Measurements from ENCODE around the gene INPPL1.
"Not testable (repeated sequence)": the region's sequence is repeated elsewhere in the genome, so short reads cannot be mapped to it uniquely, and the experiment has no call there.

The INPPL1 gene

GRCh38 chr11:72224564-72225410 is at the start of gene INPPL1:
INPPL1 (plus strand) TSS chr11:72224767; CDS start chr11:72224985, 218 bp downstream.
- peak; percentile 70 for DNase-seq

- DNase-seq: no peak
These were observed 46.9 kb upstream of the INPPL1 start for GRCh38 chr11:72177656-72178055.

GRCh38 chr11:72179049-72179803 is 45.3 kb upstream of the INPPL1 start:
- no peak for DNase-seq

DNA sequence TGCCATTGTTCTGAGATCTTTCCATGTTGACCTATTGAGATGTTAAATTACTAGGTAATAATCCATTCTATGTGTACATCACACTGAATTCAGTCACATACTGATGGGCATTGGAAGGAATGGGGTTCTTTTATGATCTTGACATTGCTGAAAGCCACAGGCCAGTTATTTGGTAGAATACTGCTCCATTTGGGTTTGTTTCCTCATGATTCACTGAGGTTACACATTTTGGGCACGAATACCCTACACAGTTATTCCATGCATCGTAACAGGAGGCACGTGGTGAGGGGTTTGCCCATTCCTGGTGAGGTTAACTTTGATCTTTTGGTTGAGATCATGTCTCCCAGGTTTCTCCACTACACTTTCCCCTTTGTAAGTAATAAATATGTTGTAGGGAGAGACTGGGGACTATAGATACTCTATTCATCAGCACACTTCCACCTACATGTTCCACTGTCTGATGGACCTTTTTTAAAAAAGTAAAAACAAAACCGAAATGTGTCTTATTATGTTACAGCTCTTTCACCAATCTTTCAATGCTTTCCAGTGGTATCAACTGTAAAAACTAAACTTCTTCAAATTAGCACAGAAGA is 44.7 kb upstream of the INPPL1 start:
- DNase-seq: no peak

- not testable (repeated sequence) for DNase-seq
These were observed 43.5 kb upstream of the INPPL1 start for GRCh38 chr11:72180892-72181552.

- not testable (repeated sequence) for DNase-seq
These were observed 43.0 kb upstream of the INPPL1 start for GRCh38 chr11:72181553-72181958.

- DNase-seq: no peak
These were observed 36.3 kb upstream of the INPPL1 start for GRCh38 chr11:72188267-72188666.

GRCh38 chr11:72189455-72190250 is 34.9 kb upstream of the INPPL1 start:
- DNase-seq: peak; percentile 49

DNA sequence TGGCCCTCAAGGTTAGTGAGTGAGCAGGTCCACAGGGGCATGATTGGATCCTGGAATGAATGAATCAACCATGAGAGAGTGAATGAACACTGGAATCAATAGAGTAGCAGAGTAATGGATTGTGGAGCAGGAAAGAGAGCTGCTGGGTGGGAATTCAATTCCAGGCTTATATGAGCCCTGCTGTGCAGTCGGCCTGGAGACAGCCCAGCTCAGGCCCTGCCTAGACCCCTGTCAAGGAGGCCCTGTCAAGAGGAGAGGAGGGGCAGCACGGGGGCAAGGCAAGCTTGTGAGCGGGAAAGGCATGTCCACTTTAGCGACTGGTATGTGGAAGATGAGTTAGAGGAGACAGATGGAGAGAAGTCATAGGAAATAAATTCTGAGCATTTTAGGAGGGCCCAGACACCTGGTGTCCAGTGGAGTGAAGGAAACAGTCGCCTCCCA is 33.9 kb upstream of the INPPL1 start:
- no peak for DNase-seq

- no peak for DNase-seq
These were observed 32.6 kb upstream of the INPPL1 start, which contains the start of gene FOLR1 for GRCh38 chr11:72191961-72192381. FOLR1 (plus strand) TSS chr11:72192140; CDS start chr11:72192174, 34 bp downstream.

GRCh38 chr11:72195518-72196270 is 28.9 kb upstream of the INPPL1 start:
- DNase-seq: no peak

DNA sequence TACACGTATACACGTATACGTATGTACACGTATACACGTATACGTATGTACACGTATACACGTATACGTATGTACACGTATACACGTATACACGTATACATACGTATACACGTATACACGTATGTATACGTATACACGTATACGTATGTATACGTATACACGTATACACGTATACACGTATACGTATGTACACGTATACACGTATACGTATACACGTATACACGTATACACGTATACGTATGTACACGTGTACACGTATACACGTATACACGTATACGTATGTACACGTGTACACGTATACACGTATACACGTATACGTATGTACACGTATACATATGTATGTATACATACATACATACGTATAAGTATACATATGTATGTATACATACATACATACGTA is 23.1 kb upstream of the INPPL1 start:
- not testable (repeated sequence) for DNase-seq

DNA sequence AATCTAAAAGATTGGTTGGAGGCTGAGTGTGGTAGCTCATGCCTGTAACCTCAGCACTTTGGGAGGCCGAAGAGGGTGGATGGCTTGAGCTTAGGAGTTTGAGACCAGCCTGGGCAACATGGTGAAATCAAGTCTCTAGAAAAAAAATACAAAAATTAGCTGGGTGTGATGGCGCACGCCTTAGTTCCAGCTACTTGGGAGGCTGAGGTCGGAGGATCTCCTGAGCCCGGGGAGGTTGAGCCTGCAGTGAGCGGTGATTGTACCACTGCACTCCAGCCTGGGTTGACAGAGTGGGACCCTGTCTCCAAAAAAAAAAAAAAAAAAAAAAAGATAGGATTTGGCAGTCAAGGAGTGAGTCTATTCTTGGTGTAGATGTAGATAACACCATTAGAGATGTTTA is 22.0 kb upstream of the INPPL1 start:
- no peak for DNase-seq

DNA sequence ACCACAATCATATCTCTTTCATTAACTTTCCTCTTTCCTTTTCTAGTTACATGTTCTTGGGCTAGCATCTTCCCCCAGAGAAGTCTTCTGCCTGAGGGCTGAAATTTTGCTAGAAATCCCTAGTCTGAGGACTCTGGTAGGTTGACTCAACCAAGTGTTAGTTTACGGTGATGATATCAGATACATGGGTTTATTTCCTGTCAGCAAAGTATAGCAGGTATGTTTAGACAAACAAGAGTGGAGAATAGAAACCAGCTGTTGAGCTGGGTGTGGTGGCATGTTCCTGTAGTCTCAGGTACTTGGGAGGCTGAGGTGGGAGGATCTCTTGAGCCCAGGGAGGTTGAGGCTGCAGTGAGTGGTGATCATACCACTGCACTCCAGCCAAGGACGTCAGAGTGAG is 21.4 kb upstream of the INPPL1 start:
- no peak for DNase-seq

GRCh38 chr11:72204886-72205285 is 19.7 kb upstream of the INPPL1 start:
- DNase-seq: no peak

- not testable (repeated sequence) for DNase-seq
These were observed 17.8 kb upstream of the INPPL1 start for GRCh38 chr11:72206794-72207193.

- no peak for DNase-seq
These were observed 16.3 kb upstream of the INPPL1 start for GRCh38 chr11:72208281-72208680.

- no peak for DNase-seq
These were observed 15.5 kb upstream of the INPPL1 start for GRCh38 chr11:72209101-72209500.

DNA sequence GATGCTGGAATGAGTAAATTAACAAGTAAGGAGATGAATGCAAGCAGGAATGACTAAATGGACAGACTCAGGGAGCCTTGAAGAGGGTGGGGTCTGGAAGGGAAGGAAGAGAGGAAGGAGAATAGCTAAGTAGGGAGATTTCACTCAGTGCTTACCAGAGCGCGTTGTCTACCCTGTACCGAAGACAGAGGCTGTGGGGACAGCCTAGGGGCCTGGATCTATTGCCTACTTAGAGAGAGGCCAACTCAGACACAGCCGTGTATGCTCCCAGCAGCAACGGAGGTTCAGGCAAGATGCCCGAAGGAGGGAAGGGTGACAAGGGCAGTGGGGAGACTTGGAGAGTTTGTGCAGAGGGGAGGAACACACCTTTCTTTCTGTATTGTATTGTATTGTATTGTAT is 7.9 kb upstream of the INPPL1 start, which contains the start of gene FOLR2:
FOLR2 (plus strand) TSS at position 157 of the 400 bp plus-strand sequence. CDS start 1,791 bp downstream, outside the sequence.
- no peak for DNase-seq

DNA sequence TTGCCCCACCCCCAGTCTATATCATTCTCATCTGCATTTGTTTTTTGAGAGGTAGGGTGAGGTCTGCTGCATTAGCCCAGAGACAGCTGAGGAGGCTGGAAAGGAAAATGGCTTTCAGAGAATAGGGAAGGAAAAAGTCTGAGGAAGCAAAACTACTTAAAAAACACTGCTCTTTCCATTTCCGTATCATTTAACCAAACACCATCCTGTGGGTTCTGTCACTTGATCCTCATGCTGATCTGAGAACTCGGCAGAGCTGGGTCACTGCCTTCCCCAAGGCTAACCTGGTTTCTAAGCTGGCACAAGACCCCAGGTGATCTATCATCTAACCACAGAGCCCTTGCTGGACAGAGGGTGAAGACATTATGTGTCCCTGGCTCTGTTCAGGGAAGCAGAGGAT is 6.7 kb upstream of the INPPL1 start:
- no peak for DNase-seq

DNA sequence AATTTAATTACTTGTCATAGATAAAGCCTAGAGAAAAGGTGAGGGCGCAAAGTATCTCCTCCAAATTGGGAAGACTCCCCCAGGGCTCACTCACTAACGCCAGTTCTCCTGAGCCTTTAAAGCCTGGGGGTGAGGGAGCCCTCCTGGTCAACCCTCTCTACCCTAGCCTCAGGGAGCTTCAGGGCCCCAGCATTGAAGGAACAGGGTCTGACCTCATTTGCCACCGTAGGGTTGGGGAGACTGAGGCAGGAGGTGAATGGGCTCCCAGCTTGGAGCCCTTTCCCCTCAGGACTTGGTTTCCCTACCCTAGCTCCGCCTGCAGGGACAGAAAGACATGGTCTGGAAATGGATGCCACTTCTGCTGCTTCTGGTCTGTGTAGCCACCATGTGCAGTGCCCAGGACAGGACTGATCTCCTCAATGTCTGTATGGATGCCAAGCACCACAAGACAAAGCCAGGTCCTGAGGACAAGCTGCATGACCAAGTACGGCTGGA is 6.3 kb upstream of the INPPL1 start:
- DNase-seq: no peak
